Activated CD8-positive, alpha-beta memory T cell treated with anti-CD3 and anti-CD28 coated beads for 48 hours (primary cell): Measurements from ENCODE around the gene NXPH1.

ENCODE experiments used
- DNase-seq, 3 experiments: peaks; one replicate each; pipeline ENCODE4 v3.0.0-alpha.2; 2020; ENCODE audit warnings: low read depth in 2 of 3, low spot score in 2 of 3

The NXPH1 gene

GRCh38 chr7:8435590-8436545 is 2.5 kb downstream of the NXPH1 start:
- no peak for DNase-seq

GRCh38 chr7:8436965-8437364 is 3.6 kb downstream of the NXPH1 start:
- peak in 1 of 3 experiments; percentile 50 for DNase-seq

- DNase-seq = no peak
Measured at GRCh38 chr7:8437606-8438005, 4.2 kb downstream of the NXPH1 start.

- DNase-seq = no peak
Measured at GRCh38 chr7:8440670-8441069, 7.3 kb downstream of the NXPH1 start.

- no peak for DNase-seq
Measured at GRCh38 chr7:8441106-8441965, 7.9 kb downstream of the NXPH1 start.

GRCh38 chr7:8442051-8442813 is 8.8 kb downstream of the NXPH1 start:
- no peak for DNase-seq

- DNase-seq = peak in 2 of 3 experiments; percentile 26 to 27
Measured at GRCh38 chr7:8442814-8443304, 9.4 kb downstream of the NXPH1 start.

- DNase-seq = no peak
Measured at GRCh38 chr7:8443576-8444467, 10.4 kb downstream of the NXPH1 start.

GRCh38 chr7:8444468-8444769 is 11.0 kb downstream of the NXPH1 start:
- DNase-seq = no peak

- DNase-seq = no peak
Measured at GRCh38 chr7:8453535-8453934, 20.1 kb downstream of the NXPH1 start.

GRCh38 chr7:8455426-8455825 is 22.0 kb downstream of the NXPH1 start:
- DNase-seq = no peak

GRCh38 chr7:8462309-8462708 is 28.9 kb downstream of the NXPH1 start:
- DNase-seq = no peak

GRCh38 chr7:8465338-8465737 is 31.9 kb downstream of the NXPH1 start:
- DNase-seq = no peak

- no peak for DNase-seq
Measured at GRCh38 chr7:8480527-8480926, 47.1 kb downstream of the NXPH1 start.

- DNase-seq = no peak
Measured at GRCh38 chr7:8481096-8481495, 47.7 kb downstream of the NXPH1 start.

- no peak for DNase-seq
Measured at GRCh38 chr7:8481752-8482446, 48.5 kb downstream of the NXPH1 start.

GRCh38 chr7:8490391-8491045 is 57.1 kb downstream of the NXPH1 start:
- no peak for DNase-seq

- no peak for DNase-seq
Measured at GRCh38 chr7:8491106-8491505, 57.7 kb downstream of the NXPH1 start.
